ENCODE results near the gene ZNF672.

- TF ChIP-seq FOSL1 (IDR thresholded peaks at IDR 0.05; ENCODE audit: low read depth) (no peak), CTCF (IDR thresholded peaks at IDR 0.05 in 2 of 3, conservative IDR thresholded peaks at IDR 0.05 in 1 of 3; ENCODE audit: borderline replicate concordance in 1 of 3, insufficient read depth in 1 of 3, low read depth in 2 of 3, low read length in 2 of 3) (no peak), POLR2AphosphoS5 (IDR thresholded peaks at IDR 0.05; ENCODE audit: low read depth, low read length) (peak; percentile 98), ZNF274 (IDR thresholded peaks at IDR 0.05; ENCODE audit: low read depth, low read length) (no peak), EGR1 (IDR thresholded peaks at IDR 0.05; ENCODE audit: low read depth) (no peak), YY1 (IDR thresholded peaks at IDR 0.05; ENCODE audit: extremely low read depth, insufficient replicate concordance, low read depth, low read length) (peak; percentile 58), ATF3 (IDR thresholded peaks at IDR 0.05) (no peak)
These were observed 21.2 kb downstream of the ZNF672 start, which contains the start of gene ZNF692 for GRCh38 chr1:248858891-248859889.
